ENCODE results near the gene HSPBAP1.

HSPBAP1 gene

GRCh38 chr3:122700193-122700592 lies 93.4 kb downstream of the HSPBAP1 start:
- Histone ChIP-seq H3K4me3 (replicated peaks; ENCODE audit: low read depth, low read length) (no peak overlapping the region), H3K27me3 (replicated peaks; ENCODE audit: control insufficient read depth, insufficient read depth, low read length) (no peaks in the 10 kb centered on the region), H3K36me3 (ENCODE audit: control insufficient read depth, insufficient read depth, low read length) (peaks cover 34% of the 10 kb centered on the region)
- TF ChIP-seq CTCF (IDR thresholded peaks at IDR 0.05; ENCODE audit: insufficient read depth, low read length, poor library complexity, severe bottlenecking): no peak
- DNase-seq (ENCODE audit: extremely low read depth, insufficient read length): no peak

GRCh38 chr3:122697952-122698620 lies 95.5 kb downstream of the HSPBAP1 start:
- peak; percentile 39 for DNase-seq (ENCODE audit: extremely low read depth, insufficient read length)

GRCh38 chr3:122695927-122696561 lies 97.6 kb downstream of the HSPBAP1 start:
- Histone ChIP-seq H3K36me3 (ENCODE audit: control insufficient read depth, insufficient read depth, low read length) (peaks cover 30% of the 10 kb centered on the region), H3K27me3 (replicated peaks; ENCODE audit: control insufficient read depth, insufficient read depth, low read length) (no peaks in the 10 kb centered on the region), H3K4me3 (replicated peaks; ENCODE audit: low read depth, low read length) (no peak overlapping the region)
- no peak for TF ChIP-seq CTCF (IDR thresholded peaks at IDR 0.05; ENCODE audit: insufficient read depth, low read length, poor library complexity, severe bottlenecking)
- no peak for DNase-seq (ENCODE audit: extremely low read depth, insufficient read length)

More at GRCh38 chr3:122697952-122698620, 95.5 kb downstream of the HSPBAP1 start:
- TF ChIP-seq CTCF (IDR thresholded peaks at IDR 0.05; ENCODE audit: insufficient read depth, low read length, poor library complexity, severe bottlenecking): no peak
- Histone ChIP-seq H3K36me3 (ENCODE audit: control insufficient read depth, insufficient read depth, low read length) (peaks cover 35% of the 10 kb centered on the region), H3K4me3 (replicated peaks; ENCODE audit: low read depth, low read length) (no peak overlapping the region), H3K27me3 (replicated peaks; ENCODE audit: control insufficient read depth, insufficient read depth, low read length) (no peaks in the 10 kb centered on the region)

GRCh38 chr3:122694966-122695365 lies 98.7 kb downstream of the HSPBAP1 start:
- Histone ChIP-seq H3K4me3 (replicated peaks; ENCODE audit: low read depth, low read length) (no peak overlapping the region), H3K27me3 (replicated peaks; ENCODE audit: control insufficient read depth, insufficient read depth, low read length) (no peaks in the 10 kb centered on the region), H3K36me3 (ENCODE audit: control insufficient read depth, insufficient read depth, low read length) (peaks cover 27% of the 10 kb centered on the region)
- TF ChIP-seq CTCF (IDR thresholded peaks at IDR 0.05; ENCODE audit: insufficient read depth, low read length, poor library complexity, severe bottlenecking): no peak
- peak; percentile 32 for DNase-seq (ENCODE audit: extremely low read depth, insufficient read length)

GRCh38 chr3:122692674-122693073 lies 101.0 kb downstream of the HSPBAP1 start:
- Histone ChIP-seq H3K4me3 (replicated peaks; ENCODE audit: low read depth, low read length) (no peak overlapping the region), H3K27me3 (replicated peaks; ENCODE audit: control insufficient read depth, insufficient read depth, low read length) (no peaks in the 10 kb centered on the region), H3K36me3 (ENCODE audit: control insufficient read depth, insufficient read depth, low read length) (peaks cover 22% of the 10 kb centered on the region)
- no peak for DNase-seq (ENCODE audit: extremely low read depth, insufficient read length)
- TF ChIP-seq CTCF (IDR thresholded peaks at IDR 0.05; ENCODE audit: insufficient read depth, low read length, poor library complexity, severe bottlenecking): no peak
